Measurements from ENCODE around the gene SRGAP2B. TPM values are rescaled to one million over a fixed set of nuclear protein-coding genes. Genes with fewer than 3 reads are reported as not detected.
A peak's percentile ranks its signal among the peaks of the same experiment; 100 is the strongest.
"Not testable (repeated sequence)": the region's sequence is repeated elsewhere in the genome, so short reads cannot be mapped to it uniquely, and the experiment has no call there.

The SRGAP2B gene
- polyA plus RNA-seq, 2 of the 4 experiments (the other 2 are of a cell fraction), result 14.2 to 27.3 TPM

DNA sequence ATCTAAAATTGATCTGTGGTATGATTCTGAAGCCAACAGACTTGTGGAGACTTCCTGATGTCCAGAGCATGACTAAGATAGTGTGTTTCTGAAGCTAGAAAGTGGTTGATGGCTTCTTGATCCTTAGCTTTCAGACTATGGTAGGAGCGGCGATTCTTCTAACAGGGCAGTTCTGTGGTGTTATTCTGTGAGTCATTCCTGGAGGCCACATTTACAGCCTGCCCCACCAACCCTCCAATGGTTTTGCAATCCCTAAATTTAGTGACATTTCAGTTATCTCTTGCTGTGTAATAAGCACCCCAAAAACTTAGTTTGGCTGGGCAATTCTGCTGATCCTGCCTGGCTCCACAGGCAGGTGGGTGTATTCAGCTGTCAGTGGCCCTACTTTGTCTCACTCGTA, 24.7 kb upstream of the SRGAP2B start:
- DNase-seq (ENCODE audit: low read depth in 1 of 2, low spot score in 1 of 2); CTCF ChIA-PET; ATAC-seq; H3K9me3 ChIP-seq; H3K4me2 ChIP-seq; H3K4me1 ChIP-seq; H3K27ac ChIP-seq; POLR2A ChIA-PET; FAIRE-seq; H3K4me3 ChIP-seq: not testable (repeated sequence)
- no CpG with 5 or more reads among the region's 3 CpGs for WGBS (ENCODE audit: missing lambda C conversion rate)

DNA sequence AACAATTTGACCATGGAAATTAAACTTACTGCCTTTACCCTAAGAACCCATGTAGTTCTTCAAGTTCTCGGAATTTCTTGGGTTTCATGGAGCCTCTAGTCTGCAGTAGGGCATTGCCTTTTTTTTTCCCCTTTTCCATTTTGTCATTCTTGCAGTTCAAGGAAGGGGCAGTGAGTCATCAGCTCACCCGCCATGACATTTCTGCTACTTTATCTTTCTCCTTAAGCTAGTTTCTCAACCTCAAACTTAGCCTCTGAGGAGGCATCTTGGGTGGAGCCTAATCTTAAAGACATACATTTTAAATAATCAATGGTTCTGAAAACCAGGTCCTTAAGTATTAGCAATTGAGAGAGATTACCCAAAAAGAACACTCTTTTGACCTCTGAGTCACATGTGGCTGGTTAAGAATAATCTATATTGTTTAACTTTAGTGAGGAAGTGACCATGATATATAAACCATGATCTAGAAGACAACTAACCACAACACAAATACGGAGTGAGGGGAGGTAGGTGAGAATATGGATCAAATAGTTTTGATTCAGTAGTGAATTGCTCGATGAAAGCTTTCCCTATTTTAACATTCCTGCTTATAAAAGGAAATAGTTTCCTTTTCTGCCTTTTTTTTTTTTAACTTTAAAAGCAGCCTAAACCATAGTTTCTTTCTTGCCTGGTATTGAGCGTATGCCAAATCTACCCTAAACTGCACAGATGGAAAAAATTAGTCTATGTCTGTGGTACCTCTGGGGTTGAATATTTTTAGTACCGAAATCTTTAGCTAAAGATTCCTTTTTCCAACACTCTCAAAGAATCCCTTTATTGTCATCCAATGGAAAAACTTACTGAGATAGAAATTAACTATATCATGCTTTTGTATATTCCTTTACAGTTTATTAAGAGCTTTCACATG, 20.7 kb upstream of the SRGAP2B start:
- CTCF ChIA-PET; POLR2A ChIA-PET; H3K9me3 ChIP-seq; H3K27ac ChIP-seq; H3K4me1 ChIP-seq; H3K4me2 ChIP-seq; FAIRE-seq; DNase-seq (ENCODE audit: low read depth in 1 of 2, low spot score in 1 of 2); H3K4me3 ChIP-seq: not testable (repeated sequence)
- WGBS (ENCODE audit: missing lambda C conversion rate), result no CpG with 5 or more reads among the region's 6 CpGs
- ATAC-seq, result peak; percentile 76 to 83; a peak in 5 of 6 replicates

DNA sequence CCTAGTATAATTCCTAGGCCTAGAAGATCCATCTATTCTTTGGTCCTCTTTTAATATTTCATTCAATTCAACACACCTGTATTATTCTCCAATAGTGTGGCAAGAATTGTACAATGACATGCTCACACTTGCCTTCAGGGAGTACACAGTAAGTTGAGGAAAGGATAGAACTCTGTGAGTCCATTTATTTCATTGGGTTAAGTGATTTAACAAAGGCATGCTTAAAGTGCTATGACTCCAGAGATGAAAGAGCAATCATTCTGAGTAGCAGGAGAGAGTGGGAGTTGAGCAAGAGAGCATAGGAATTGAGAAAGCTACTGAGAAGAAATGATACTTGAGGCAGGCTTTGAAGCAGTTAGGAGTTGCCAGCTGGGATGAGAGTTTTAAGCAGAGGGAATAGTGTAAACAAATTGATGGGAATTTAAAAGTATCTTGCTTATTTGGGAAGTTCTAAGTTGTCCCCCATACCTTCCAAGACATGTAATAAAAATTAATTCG, 19.5 kb upstream of the SRGAP2B start:
- ATAC-seq; FAIRE-seq; DNase-seq (ENCODE audit: low read depth in 1 of 2, low spot score in 1 of 2); H3K27ac ChIP-seq; H3K9me3 ChIP-seq; H3K4me1 ChIP-seq; POLR2A ChIA-PET; H3K4me3 ChIP-seq; CTCF ChIA-PET; H3K4me2 ChIP-seq: not testable (repeated sequence)
- no CpG with 5 or more reads among the region's 1 CpG for WGBS (ENCODE audit: missing lambda C conversion rate)

- H3K4me2 ChIP-seq; FAIRE-seq; H3K4me1 ChIP-seq; H3K9me3 ChIP-seq; H3K4me3 ChIP-seq; POLR2A ChIA-PET; H3K27ac ChIP-seq; CTCF ChIA-PET; DNase-seq (ENCODE audit: low read depth in 1 of 2, low spot score in 1 of 2); ATAC-seq: not testable (repeated sequence)
- no CpG with 5 or more reads among the region's 3 CpGs for WGBS (ENCODE audit: missing lambda C conversion rate)
Measured at GRCh38 chr1:145112703-145113102, 17.6 kb upstream of the SRGAP2B start.

- POLR2A ChIA-PET; H3K4me1 ChIP-seq; CTCF ChIA-PET; H3K9me3 ChIP-seq; FAIRE-seq; ATAC-seq; DNase-seq (ENCODE audit: low read depth in 1 of 2, low spot score in 1 of 2); H3K4me3 ChIP-seq; H3K4me2 ChIP-seq; H3K27ac ChIP-seq: not testable (repeated sequence)
- no CpG with 5 or more reads among the region's 3 CpGs for WGBS (ENCODE audit: missing lambda C conversion rate)
Measured at GRCh38 chr1:145111674-145112073, 16.5 kb upstream of the SRGAP2B start.

DNA sequence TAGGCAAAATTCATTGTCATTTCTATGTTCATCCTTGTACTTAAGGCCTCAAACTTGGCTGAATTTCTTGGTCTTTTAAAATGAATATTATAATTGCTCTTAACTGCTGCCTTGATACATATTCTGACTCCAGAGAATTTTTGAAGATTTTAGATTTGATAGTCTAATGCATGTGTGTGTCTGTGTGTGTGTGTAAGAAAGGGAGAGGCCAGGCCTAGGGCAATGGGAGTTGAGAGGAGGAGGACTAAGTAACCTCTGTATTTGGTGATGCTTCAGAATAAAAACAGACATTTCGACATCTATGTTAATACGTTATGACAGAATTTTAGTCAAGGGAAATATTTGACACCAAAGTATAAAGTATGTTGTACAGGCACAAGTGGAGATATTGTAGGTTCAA, 8.2 kb upstream of the SRGAP2B start:
- FAIRE-seq; H3K4me2 ChIP-seq; H3K4me1 ChIP-seq; ATAC-seq; DNase-seq (ENCODE audit: low read depth in 1 of 2, low spot score in 1 of 2); H3K9me3 ChIP-seq; CTCF ChIA-PET; POLR2A ChIA-PET; H3K4me3 ChIP-seq; H3K27ac ChIP-seq: not testable (repeated sequence)
- WGBS (ENCODE audit: missing lambda C conversion rate), result no CpG with 5 or more reads among the region's 2 CpGs

GRCh38 chr1:145101725-145102124, 6.6 kb upstream of the SRGAP2B start:
- DNase-seq (ENCODE audit: low read depth in 1 of 2, low spot score in 1 of 2); FAIRE-seq; H3K4me2 ChIP-seq; H3K4me1 ChIP-seq; H3K9me3 ChIP-seq; ATAC-seq; H3K4me3 ChIP-seq; POLR2A ChIA-PET; CTCF ChIA-PET; H3K27ac ChIP-seq: not testable (repeated sequence)
- WGBS (ENCODE audit: missing lambda C conversion rate), result 60% methylated on average over 1 of the region's 1 CpG

GRCh38 chr1:145094655-145095211, 395 bp downstream of the SRGAP2B start:
- Histone ChIP-seq H3K4me3 (peak overlapping the region; percentile 42), H3K27ac (peak overlapping the region; percentile 51 to 78; a peak in 3 of 6 replicates)
- 0% methylated on average over 7 of the region's 46 CpGs for WGBS (ENCODE audit: missing lambda C conversion rate)
- CTCF ChIA-PET; DNase-seq (ENCODE audit: low read depth in 1 of 2, low spot score in 1 of 2); POLR2A ChIA-PET; H3K4me2 ChIP-seq; H3K4me1 ChIP-seq; FAIRE-seq; H3K9me3 ChIP-seq: not testable (repeated sequence)
- ATAC-seq, result peak; percentile 55 to 59

GRCh38 chr1:145093517-145094149, 1.5 kb downstream of the SRGAP2B start:
- 2% methylated on average over 16 of the region's 47 CpGs for WGBS (ENCODE audit: missing lambda C conversion rate)
- CTCF ChIA-PET, result not testable (repeated sequence)

DNA sequence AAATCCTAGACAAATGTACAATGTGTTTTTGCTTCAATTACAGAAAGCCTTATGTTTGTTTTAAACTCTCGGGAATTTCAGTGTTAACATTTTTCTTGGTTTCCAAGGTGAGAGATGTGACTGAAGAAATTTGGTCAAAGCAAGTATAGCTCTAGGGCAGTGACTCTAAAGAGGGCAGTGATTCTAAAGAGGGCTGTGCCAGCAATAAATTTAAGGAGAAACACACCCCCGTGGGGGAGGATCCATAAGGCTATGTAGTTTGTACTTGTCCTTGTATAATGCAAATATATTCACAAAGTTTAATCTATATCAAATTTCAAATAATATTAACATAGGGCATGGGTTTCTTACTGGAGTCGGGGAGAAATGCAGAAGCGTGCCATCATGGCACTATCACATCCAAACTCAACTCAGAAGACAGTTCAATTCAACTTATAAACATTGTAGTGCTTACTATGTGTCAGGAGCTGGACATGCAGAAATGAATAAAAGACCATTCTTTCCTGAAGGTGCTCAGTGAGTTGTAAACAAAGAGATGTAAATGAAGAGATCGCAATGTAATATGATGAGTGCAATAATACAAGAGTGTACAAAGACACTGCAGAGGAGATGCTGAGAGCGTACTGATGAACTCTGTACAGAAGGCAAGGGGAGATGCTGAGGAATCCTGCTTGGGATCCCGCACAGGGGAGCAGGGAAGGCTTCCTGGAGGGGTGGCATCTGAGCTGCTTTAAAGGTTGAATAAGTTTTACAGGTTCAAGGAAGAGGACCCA, 12.5 kb downstream of the SRGAP2B start:
- ATAC-seq; POLR2A ChIA-PET; H3K9me3 ChIP-seq; H3K4me1 ChIP-seq; H3K4me3 ChIP-seq; FAIRE-seq; H3K4me2 ChIP-seq; CTCF ChIA-PET; H3K27ac ChIP-seq; DNase-seq (ENCODE audit: low read depth in 1 of 2, low spot score in 1 of 2): not testable (repeated sequence)
- 88% methylated on average over 3 of the region's 7 CpGs for WGBS (ENCODE audit: missing lambda C conversion rate)

More at GRCh38 chr1:145093517-145094149, 1.5 kb downstream of the SRGAP2B start:
- H3K4me3 ChIP-seq, result peak overlapping the region; percentile 44
- H3K9me3 ChIP-seq; FAIRE-seq; DNase-seq (ENCODE audit: low read depth in 1 of 2, low spot score in 1 of 2); ATAC-seq; POLR2A ChIA-PET; H3K4me1 ChIP-seq: not testable (repeated sequence)
- peak overlapping the region; percentile 57 for H3K4me2 ChIP-seq
- H3K27ac ChIP-seq, result peak overlapping the region in 1 of 2 experiments; percentile 77; a peak in 3 of 6 replicates

- H3K27ac ChIP-seq; ATAC-seq; H3K4me3 ChIP-seq; FAIRE-seq; H3K4me2 ChIP-seq; DNase-seq (ENCODE audit: low read depth in 1 of 2, low spot score in 1 of 2); H3K4me1 ChIP-seq; POLR2A ChIA-PET; H3K9me3 ChIP-seq; CTCF ChIA-PET: not testable (repeated sequence)
- 72% methylated on average over 2 of the region's 3 CpGs for WGBS (ENCODE audit: missing lambda C conversion rate)
Measured at GRCh38 chr1:145080193-145080592, 14.9 kb downstream of the SRGAP2B start.
